MM.1S (cell line): ENCODE measurements around the gene TNIK.

Source experiments
- DNase-seq: peaks from one replicate; pipeline ENCODE4 v3.0.0-alpha.2; 2015
- H2AFZ ChIP-seq: fragments of 300-600 bp; sonication (generic); 2 replicates; pipeline ENCODE4 v1.6.0; 2016; ENCODE audit warnings: antibody characterized with exemption, low read length
- H3F3A ChIP-seq: fragments of 300-600 bp; sonication (generic); 2 replicates; pipeline ENCODE4 v1.6.1; 2016; ENCODE audit warnings: mild to moderate bottlenecking, antibody characterized with exemption, low read length, moderate library complexity, mixed read lengths; ENCODE audit not compliant: insufficient read depth
- H3K27ac ChIP-seq: fragments of 300-600 bp; sonication (generic); 2 replicates; pipeline ENCODE4 v1.5.1; 2016; ENCODE audit warnings: mild to moderate bottlenecking, low read length
- H3K27me3 ChIP-seq: fragments of 300-600 bp; sonication (generic); replicated peaks from 2 replicates; pipeline ENCODE4 v1.6.0; 2016; ENCODE audit warnings: low read length; ENCODE audit not compliant: insufficient read depth
- H3K36me3 ChIP-seq: fragments of 300-600 bp; sonication (generic); replicated peaks from 2 replicates; pipeline ENCODE4 v1.6.1; 2016; ENCODE audit warnings: mild to moderate bottlenecking, low read length, mixed read lengths; ENCODE audit not compliant: insufficient read depth
- H3K4me1 ChIP-seq: fragments of 300-600 bp; sonication (generic); 2 replicates; pipeline ENCODE4 v1.6.1; 2016; ENCODE audit warnings: low read length, mixed read lengths
- H3K4me2 ChIP-seq: fragments of 300-600 bp; sonication (generic); 2 replicates; pipeline ENCODE4 v1.6.0; 2016; ENCODE audit warnings: low read depth, low read length
- H3K4me3 ChIP-seq: fragments of 300-600 bp; sonication (generic); 2 replicates; pipeline ENCODE4 v1.5.1; 2016; ENCODE audit warnings: low read length, mixed read lengths
- H3K79me2 ChIP-seq: fragments of 300-600 bp; sonication (generic); 2 replicates; pipeline ENCODE4 v1.6.1; 2016; ENCODE audit warnings: mixed run types, low read length, mixed read lengths
- H3K9ac ChIP-seq: fragments of 300-600 bp; sonication (generic); 2 replicates; pipeline ENCODE4 v1.6.1; 2016; ENCODE audit warnings: low read length, mixed read lengths
- H3K9me2 ChIP-seq: fragments of 300-600 bp; sonication (generic); replicated peaks from 2 replicates; pipeline ENCODE4 v1.6.1; 2016; ENCODE audit warnings: mild to moderate bottlenecking, low read length, mixed read lengths; ENCODE audit not compliant: insufficient read depth
- H3K9me3 ChIP-seq: fragments of 300-600 bp; sonication (generic); replicated peaks from 2 replicates; pipeline ENCODE4 v1.6.1; 2016; ENCODE audit warnings: mild to moderate bottlenecking, low read length, mixed read lengths; ENCODE audit not compliant: insufficient read depth
- H4K20me1 ChIP-seq: fragments of 300-600 bp; sonication (generic); 2 replicates; pipeline ENCODE4 v1.6.1; 2016; ENCODE audit warnings: mild to moderate bottlenecking, low read length, moderate library complexity, mixed read lengths; ENCODE audit not compliant: insufficient read depth
- CTCF ChIP-seq: fragments of 300-600 bp; sonication (generic); IDR thresholded peaks from 2 replicates; pipeline ENCODE4 v1.5.1; 2016; ENCODE audit warnings: antibody characterized with exemption, low read length, mixed read lengths
- EZH2 ChIP-seq: fragments of 300-600 bp; sonication (generic); optimal IDR thresholded peaks from 2 replicates; pipeline ENCODE3; 2017; ENCODE audit warnings: low read depth, mild to moderate bottlenecking, antibody characterized with exemption, low read length, mixed read lengths
- EZH2phosphoT487 ChIP-seq: fragments of 300-600 bp; sonication (generic); IDR thresholded peaks from 2 replicates; pipeline ENCODE4 v1.6.1; 2018; ENCODE audit warnings: antibody characterized with exemption, low read length

Gene TNIK

DNA sequence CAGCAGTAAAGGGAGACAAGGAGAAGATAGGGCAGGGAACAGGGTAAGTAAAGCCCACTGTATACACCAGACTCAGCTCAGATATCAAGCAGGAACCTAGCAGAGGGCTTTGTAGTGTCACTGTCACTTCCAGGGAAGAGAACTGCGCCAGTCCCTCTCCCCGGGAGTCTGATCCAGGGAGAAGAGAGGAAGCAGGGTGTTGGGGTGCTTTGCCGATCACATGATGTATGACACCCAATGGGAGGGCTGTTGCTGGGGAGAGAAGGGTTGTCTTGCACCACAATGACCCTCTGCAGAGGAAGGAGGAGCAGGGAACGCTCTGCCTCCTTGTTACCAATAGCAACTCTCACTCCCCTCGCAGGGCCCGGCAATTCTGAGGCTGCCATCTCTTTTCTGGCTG, 286.5 kb downstream of the TNIK start:
- Histone ChIP-seq H3K27ac (no peak overlapping the region), H3K9me3 (no peaks in the 10 kb centered on the region), H3K4me2 (no peak overlapping the region), H2AFZ (no peak overlapping the region), H3K9me2 (no peaks in the 10 kb centered on the region), H3K4me3 (no peak overlapping the region), H3K4me1 (no peaks in the 10 kb centered on the region), H3K9ac (no peak overlapping the region), H4K20me1 (no peaks in the 10 kb centered on the region), H3K27me3 (no peaks in the 10 kb centered on the region), H3K79me2 (no peaks in the 10 kb centered on the region), H3F3A (no peaks in the 10 kb centered on the region), H3K36me3 (no peaks in the 10 kb centered on the region)
- no peak for DNase-seq
- no peak for TF ChIP-seq EZH2
- TF ChIP-seq CTCF, result no peak
- no peak for TF ChIP-seq EZH2phosphoT487

DNA sequence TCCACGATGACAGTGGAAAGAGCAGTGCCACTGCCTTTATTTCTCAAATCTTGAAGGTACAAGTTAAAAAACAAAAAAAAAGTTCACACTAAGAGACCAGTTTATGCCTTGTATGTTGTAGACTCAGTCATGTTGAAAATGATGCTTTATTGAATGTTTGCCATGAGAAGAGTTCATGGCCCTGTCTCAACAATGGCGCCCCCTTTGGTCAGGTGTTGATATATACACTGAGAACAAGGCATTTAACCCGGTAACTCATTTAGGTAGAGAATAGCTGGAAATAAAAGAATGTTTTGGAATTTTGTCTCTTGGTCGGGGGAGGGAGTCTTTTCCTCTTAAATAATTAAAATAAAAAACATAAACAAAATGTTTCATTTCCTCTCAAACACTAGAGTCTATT, 288.1 kb downstream of the TNIK start:
- no peaks in the 10 kb centered on the region for H3K9me2 ChIP-seq
- no peaks in the 10 kb centered on the region for H3K79me2 ChIP-seq
- no peak for DNase-seq
- H3K36me3 ChIP-seq, result no peaks in the 10 kb centered on the region
- no peaks in the 10 kb centered on the region for H3K27me3 ChIP-seq
- no peaks in the 10 kb centered on the region for H3K4me1 ChIP-seq
- H4K20me1 ChIP-seq, result no peaks in the 10 kb centered on the region
- TF ChIP-seq EZH2 (no peak), CTCF (peak; percentile 35)
- no peak overlapping the region for H3K27ac ChIP-seq
- H3F3A ChIP-seq, result no peaks in the 10 kb centered on the region
- no peak overlapping the region for H3K4me3 ChIP-seq
- no peak overlapping the region for H3K9ac ChIP-seq
- no peak overlapping the region for H2AFZ ChIP-seq
- H3K4me2 ChIP-seq, result no peak overlapping the region
- H3K9me3 ChIP-seq, result no peaks in the 10 kb centered on the region

GRCh38 chr3:171169866-171170265, 290.3 kb downstream of the TNIK start:
- no peaks in the 10 kb centered on the region for H3K36me3 ChIP-seq

More at GRCh38 chr3:171169866-171170265, 290.3 kb downstream of the TNIK start:
- no peak overlapping the region for H2AFZ ChIP-seq
- no peaks in the 10 kb centered on the region for H3K79me2 ChIP-seq
- no peaks in the 10 kb centered on the region for H3K9me2 ChIP-seq
- no peak overlapping the region for H3K9ac ChIP-seq
- no peak overlapping the region for H3K27ac ChIP-seq
- H3K9me3 ChIP-seq, result no peaks in the 10 kb centered on the region
- H3K4me3 ChIP-seq, result no peak overlapping the region
- no peaks in the 10 kb centered on the region for H4K20me1 ChIP-seq
- no peak for TF ChIP-seq EZH2phosphoT487
- no peak for TF ChIP-seq CTCF
- no peak for TF ChIP-seq EZH2
- H3K4me2 ChIP-seq, result no peak overlapping the region
- H3K27me3 ChIP-seq, result no peaks in the 10 kb centered on the region
- no peaks in the 10 kb centered on the region for H3K4me1 ChIP-seq
- H3F3A ChIP-seq, result no peaks in the 10 kb centered on the region
- DNase-seq, result no peak
